Stomach (tissue), 4 donors: ENCODE data around the gene TMOD3.

Experiments used
- EP300 ChIP-seq: sonication (generic); formaldehyde crosslinking; IDR thresholded peaks from one replicate; pipeline ENCODE4 v1.6.1; 2017; ENCODE audit warnings: antibody characterized with exemption
- POLR2A ChIP-seq, 4 donors: fragments of 450-650 bp; IDR thresholded peaks; one replicate each; pipeline ENCODE4 v1.6.1; 2016; ENCODE audit warnings: antibody characterized with exemption in 4 of 4, control low read depth in 2 of 4, mild to moderate bottlenecking in 1 of 4, moderate library complexity in 1 of 4
- POLR2AphosphoS5 ChIP-seq, 3 donors: sonication (generic); formaldehyde crosslinking; IDR thresholded peaks; one replicate each; pipeline ENCODE4 v1.6.1; 2016; ENCODE audit warnings: antibody characterized with exemption in 3 of 3
- TF ChIP-seq, protein P1 (sequence below), 7 experiments: fragments of 450-650 bp in 4 of 7; fragments of 200-600 bp in 3 of 7; sonication (generic) in 3 of 7; IDR thresholded peaks; one replicate each; pipeline ENCODE4 v1.5.1; 2016 to 2019; ENCODE audit warnings: antibody characterized with exemption in 7 of 7, control low read depth in 2 of 7, mild to moderate bottlenecking in 1 of 7

DNA sequence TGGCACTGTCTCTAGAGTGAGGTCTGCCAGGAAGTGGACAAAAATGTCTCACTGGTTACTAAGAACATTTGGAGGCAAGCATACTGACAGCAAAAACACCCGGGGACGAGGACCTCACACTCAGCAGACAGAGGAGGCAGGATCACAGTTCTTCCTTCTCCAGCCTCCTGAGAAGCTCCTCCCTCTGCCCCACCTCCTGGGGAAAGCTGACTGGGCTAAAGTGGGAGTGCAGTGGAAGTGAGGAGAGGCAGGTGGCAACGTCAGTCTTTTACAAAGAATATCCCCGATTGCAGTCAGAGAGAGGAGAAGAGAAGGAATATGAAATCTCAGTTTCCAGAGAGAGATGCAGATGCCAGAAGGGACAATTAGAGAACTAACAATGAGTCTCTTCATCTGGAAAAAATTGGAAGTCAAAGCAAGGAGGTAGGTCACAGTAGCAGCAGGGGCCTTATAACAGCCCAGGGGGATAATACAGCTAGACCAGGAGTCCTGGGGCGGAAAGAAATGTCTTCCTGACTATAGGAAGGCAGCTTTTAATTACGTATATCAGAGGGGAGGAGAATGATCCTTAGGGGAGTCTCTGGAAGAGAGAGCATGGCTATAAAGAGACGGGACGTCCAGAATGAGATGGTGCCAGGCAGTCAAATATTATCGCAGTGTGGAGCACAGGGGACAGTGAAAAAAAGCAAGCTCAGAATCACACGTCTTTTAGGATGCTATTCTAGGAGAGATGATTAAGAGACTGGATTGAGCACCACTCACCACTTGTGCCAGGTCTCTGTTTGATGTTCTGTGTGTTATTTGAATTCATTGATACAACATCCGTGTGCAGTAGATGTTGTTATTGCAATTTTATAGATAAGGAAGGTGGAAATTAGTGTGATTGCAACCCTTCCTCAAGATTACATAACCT is 95.0 kb downstream of the TMOD3 start:
- TF ChIP-seq, protein P1, sequence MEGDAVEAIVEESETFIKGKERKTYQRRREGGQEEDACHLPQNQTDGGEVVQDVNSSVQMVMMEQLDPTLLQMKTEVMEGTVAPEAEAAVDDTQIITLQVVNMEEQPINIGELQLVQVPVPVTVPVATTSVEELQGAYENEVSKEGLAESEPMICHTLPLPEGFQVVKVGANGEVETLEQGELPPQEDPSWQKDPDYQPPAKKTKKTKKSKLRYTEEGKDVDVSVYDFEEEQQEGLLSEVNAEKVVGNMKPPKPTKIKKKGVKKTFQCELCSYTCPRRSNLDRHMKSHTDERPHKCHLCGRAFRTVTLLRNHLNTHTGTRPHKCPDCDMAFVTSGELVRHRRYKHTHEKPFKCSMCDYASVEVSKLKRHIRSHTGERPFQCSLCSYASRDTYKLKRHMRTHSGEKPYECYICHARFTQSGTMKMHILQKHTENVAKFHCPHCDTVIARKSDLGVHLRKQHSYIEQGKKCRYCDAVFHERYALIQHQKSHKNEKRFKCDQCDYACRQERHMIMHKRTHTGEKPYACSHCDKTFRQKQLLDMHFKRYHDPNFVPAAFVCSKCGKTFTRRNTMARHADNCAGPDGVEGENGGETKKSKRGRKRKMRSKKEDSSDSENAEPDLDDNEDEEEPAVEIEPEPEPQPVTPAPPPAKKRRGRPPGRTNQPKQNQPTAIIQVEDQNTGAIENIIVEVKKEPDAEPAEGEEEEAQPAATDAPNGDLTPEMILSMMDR (IDR thresholded peaks at IDR 0.05), result no peak
- TF ChIP-seq EP300 (no peak), POLR2AphosphoS5 (IDR thresholded peaks at IDR 0.05) (no peak), POLR2A (IDR thresholded peaks at IDR 0.05) (no peak)
